ENCODE results near the gene LINGO4.
"Not testable (repeated sequence)": the region's sequence is repeated elsewhere in the genome, so short reads cannot be mapped to it uniquely, and the experiment has no call there.

LINGO4 gene

GRCh38 chr1:151783796-151784195 lies 21.4 kb downstream of the LINGO4 start:
- DNase-seq (ENCODE audit: low read depth in 2 of 2) = no peak

- no peak for DNase-seq (ENCODE audit: low read depth in 2 of 2)
Measured at GRCh38 chr1:151782741-151783140, 22.5 kb downstream of the LINGO4 start.

GRCh38 chr1:151782026-151782425 lies 23.2 kb downstream of the LINGO4 start:
- not testable (repeated sequence) for DNase-seq (ENCODE audit: low read depth in 2 of 2)

GRCh38 chr1:151780736-151781135 lies 24.5 kb downstream of the LINGO4 start:
- not testable (repeated sequence) for DNase-seq (ENCODE audit: low read depth in 2 of 2)

- no peak for DNase-seq (ENCODE audit: low read depth in 2 of 2)
Measured at GRCh38 chr1:151779852-151780251, 25.4 kb downstream of the LINGO4 start.

- DNase-seq (ENCODE audit: low read depth in 2 of 2) = no peak
Measured at GRCh38 chr1:151777317-151777716, 27.9 kb downstream of the LINGO4 start.

- DNase-seq (ENCODE audit: low read depth in 2 of 2) = no peak
Measured at GRCh38 chr1:151776665-151777062, 28.6 kb downstream of the LINGO4 start.

GRCh38 chr1:151775894-151776664 lies 29.1 kb downstream of the LINGO4 start:
- no peak for DNase-seq (ENCODE audit: low read depth in 2 of 2)

GRCh38 chr1:151774256-151774922 lies 30.8 kb downstream of the LINGO4 start:
- DNase-seq (ENCODE audit: low read depth in 2 of 2) = no peak

GRCh38 chr1:151773702-151774101 lies 31.5 kb downstream of the LINGO4 start:
- DNase-seq (ENCODE audit: low read depth in 2 of 2) = no peak

GRCh38 chr1:151769270-151769669 lies 35.9 kb downstream of the LINGO4 start:
- DNase-seq (ENCODE audit: low read depth in 2 of 2) = not testable (repeated sequence)

- DNase-seq (ENCODE audit: low read depth in 2 of 2) = not testable (repeated sequence)
Measured at GRCh38 chr1:151768351-151769066, 36.7 kb downstream of the LINGO4 start.

- no peak for DNase-seq (ENCODE audit: low read depth in 2 of 2)
Measured at GRCh38 chr1:151763990-151764389, 41.2 kb downstream of the LINGO4 start.

GRCh38 chr1:151762941-151763921 lies 42.0 kb downstream of the LINGO4 start, which contains the start of gene MRPL9:
Gene MRPL9, minus strand, starts transcription at chr1:151763496. Its CDS starts 17 bp downstream, at chr1:151763479.
- DNase-seq (ENCODE audit: low read depth in 2 of 2) = peak; percentile 76 to 79

- DNase-seq (ENCODE audit: low read depth in 2 of 2) = no peak
Measured at GRCh38 chr1:151760597-151761385, 44.4 kb downstream of the LINGO4 start.

- no peak for DNase-seq (ENCODE audit: low read depth in 2 of 2)
Measured at GRCh38 chr1:151759241-151759640, 46.0 kb downstream of the LINGO4 start.

- DNase-seq (ENCODE audit: low read depth in 2 of 2) = no peak
Measured at GRCh38 chr1:151756291-151756690, 48.9 kb downstream of the LINGO4 start.

All from stimulated activated CD4-positive, alpha-beta T cell treated with anti-CD3 and anti-CD28 coated beads, Interleukin-1b, Interleukin-23, amount 100 ng/mL, for 4 hours (primary cell).